SK-MEL-5 (cell line): ENCODE measurements around the gene TEKT4. TPM values are rescaled to one million over a fixed set of nuclear protein-coding genes. Genes with fewer than 3 reads are reported as not detected.
"Not testable (repeated sequence)": the region's sequence is repeated elsewhere in the genome, so short reads cannot be mapped to it uniquely, and the experiment has no call there.

Source experiments
- DNase-seq: peaks from one replicate; pipeline ENCODE4 v3.0.0-alpha.2; 2016; ENCODE audit warnings: low read depth, low spot score
- in situ Hi-C: cut with HindIII; loops from 2 replicates; pipeline ENCODE4 v1.10.0; 2016; ENCODE audit warnings: low sequenced_read_pairs, high pct_unique_total_duplicates, low pct_unique_long_range_greater_than_20kb
- total RNA-seq: library from RNA; depleted of rRNA; stranded (reverse); fragments of >200 nt; shearing (Covaris generic); gene quantifications from 2 replicates; pipeline ENCODE4 v1.2.3, GENCODE V29; 2014

The TEKT4 gene
- total RNA-seq, 1 experiment from 2014 or later, result not detected

DNA sequence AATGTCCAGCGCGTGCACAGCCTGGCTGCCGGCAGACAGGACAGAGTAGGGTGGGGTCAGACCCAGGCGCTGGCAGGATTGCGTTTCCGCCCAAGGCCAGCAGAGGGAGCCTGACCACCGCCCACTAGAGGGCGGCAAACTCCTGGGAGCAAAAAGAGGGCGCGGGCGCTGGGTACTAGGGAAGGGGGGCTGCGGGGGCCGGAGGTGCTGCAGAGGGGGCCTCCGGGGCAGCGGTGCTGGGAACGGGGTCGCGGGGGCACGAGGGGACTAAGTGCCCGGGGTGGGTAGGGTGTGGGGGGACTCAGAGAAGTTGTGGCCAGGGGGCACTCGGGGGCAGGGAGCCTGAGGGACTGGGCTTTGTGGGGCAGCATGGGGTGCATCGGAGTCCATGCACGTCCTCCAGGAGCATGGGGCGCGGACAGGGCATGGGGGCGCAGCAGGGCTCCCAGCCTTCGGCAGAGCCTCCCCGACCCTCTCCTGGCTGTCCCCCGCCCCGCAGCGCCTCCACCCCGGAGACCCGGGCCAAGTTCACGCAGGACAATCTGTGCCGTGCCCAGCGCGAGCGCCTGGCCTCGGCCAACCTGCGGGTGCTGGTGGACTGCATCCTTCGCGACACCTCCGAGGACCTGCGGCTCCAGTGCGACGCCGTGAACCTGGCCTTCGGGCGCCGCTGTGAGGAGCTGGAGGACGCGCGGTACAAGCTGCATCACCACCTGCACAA, 3.2 kb downstream of the TEKT4 start:
- peak; percentile 59 for DNase-seq
- in situ Hi-C loops, result no loop called here

DNA sequence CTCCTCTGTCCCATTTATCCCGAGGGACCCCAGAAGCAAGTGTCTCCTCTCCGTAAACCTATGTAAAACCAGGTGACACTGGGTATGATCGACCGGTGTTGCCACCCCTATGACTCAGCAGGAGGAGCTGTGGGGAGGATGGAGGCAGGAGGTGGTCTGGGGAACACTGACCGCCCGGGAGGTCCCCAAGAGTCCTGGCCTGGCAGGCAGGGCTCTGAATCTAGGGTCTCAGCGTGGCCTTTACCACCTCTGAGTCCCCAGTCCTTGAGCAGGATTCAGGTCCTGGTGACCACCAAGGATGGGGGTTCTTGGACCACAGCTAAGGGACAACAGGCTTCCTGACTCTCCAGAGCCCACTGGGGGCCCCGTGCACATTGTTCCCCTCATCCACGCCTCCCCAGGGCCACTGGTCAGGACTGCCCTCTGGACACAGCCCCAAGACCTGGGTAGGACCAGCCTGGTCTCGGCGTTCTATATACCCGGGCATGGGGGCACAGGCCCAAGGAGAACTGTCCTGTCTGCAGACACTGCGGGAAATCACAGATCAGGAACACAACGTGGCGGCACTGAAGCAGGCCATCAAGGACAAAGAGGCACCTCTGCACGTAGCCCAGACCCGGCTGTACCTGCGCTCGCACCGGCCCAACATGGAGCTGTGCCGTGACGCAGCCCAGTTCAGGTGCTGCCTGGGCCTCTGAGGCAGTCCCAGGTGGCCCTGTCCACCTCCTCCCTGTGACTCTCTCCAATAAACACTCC, 4.0 kb downstream of the TEKT4 start:
- DNase-seq, result no peak
- in situ Hi-C loops, result no loop called here

- no peak for DNase-seq
- in situ Hi-C loops, result no loop called here
Observed at GRCh38 chr2:94875820-94876522, 4.7 kb downstream of the TEKT4 start.

GRCh38 chr2:94876523-94876863, 5.3 kb downstream of the TEKT4 start:
- in situ Hi-C loops, result no loop called here
- DNase-seq, result no peak

GRCh38 chr2:94877129-94877528, 5.9 kb downstream of the TEKT4 start:
- no peak for DNase-seq
- in situ Hi-C loops, result no loop called here

DNA sequence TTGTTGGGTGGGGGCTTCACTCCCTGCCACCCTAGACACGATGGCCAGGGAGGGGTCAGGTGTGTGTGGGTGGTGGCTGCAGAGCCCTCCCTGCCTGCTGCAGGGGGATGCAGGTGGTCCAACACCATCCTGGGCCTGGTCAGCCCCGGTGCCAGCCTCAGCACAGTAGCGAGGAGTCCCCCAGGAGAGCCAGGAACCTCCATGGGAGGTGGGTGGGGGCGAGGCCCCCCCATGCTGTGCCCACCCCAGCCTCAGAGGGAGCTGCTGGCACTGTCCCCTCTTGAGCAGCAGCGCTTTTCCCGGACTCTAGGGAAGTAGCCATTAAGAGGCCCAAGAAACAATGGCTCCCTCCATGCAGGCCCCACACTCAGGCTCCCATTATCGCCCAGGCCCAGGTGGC, 7.3 kb downstream of the TEKT4 start:
- DNase-seq, in situ Hi-C loops: not testable (repeated sequence)

DNA sequence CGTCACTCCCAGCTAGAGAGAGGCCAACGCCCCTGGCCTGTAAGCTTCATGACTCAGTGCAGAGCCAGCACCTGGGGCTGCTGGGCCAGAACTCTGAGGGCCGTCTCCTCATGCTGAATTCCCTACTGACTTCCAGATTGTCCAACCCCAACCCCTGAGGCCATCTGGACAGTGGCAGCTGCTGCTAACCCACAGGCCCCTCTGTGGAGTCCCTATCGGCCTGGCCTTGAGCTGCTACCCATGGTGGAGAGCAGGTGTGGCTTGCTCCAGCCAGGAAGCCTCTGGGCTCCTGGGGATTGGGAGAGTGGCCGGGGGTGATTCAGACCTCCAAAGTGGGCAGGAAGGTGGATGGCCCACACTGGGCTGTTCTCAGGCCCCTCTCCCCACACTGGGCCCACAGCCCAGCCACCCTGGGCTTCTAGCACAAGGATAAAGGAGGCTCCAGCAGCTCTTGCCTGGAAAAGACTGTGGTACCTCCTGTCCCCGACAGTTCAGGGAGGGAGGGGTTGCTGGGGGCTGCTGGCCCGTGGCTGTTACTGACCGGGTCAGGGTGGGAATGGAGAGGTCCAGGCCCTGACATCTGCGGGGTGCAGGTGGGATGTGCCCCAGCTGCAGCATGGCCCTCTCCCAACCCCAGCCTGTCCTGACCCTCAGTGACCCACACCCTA, 8.2 kb downstream of the TEKT4 start:
- DNase-seq, result no peak
- in situ Hi-C loops, result no loop called here

- no peak for DNase-seq
- in situ Hi-C loops, result no loop called here
Observed at GRCh38 chr2:94879982-94880377, 8.8 kb downstream of the TEKT4 start.

- no peak for DNase-seq
- in situ Hi-C loops, result no loop called here
Observed at GRCh38 chr2:94880507-94880906, 9.3 kb downstream of the TEKT4 start.

- in situ Hi-C loops, result no loop called here
- no peak for DNase-seq
Observed at GRCh38 chr2:94881070-94881469, 9.8 kb downstream of the TEKT4 start.

DNA sequence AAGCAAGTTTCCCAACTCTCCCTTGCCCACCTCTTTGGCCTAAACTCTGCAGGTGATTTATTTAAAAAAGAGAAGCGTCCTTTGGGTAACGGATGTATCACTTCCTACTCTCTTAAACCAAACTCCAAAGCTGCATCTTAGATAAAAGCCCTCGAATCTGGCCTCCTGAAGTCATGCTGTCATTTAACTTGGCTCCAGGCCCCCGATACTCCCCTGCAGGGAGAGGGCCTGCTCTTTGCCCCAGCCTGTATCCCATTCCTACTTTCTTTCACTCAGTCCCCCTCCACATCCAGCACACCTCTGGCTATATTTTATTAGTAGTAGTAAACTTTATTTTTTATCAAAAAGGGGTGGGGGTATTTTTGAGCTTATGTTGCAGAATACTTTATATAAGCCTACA, 19.0 kb downstream of the TEKT4 start:
- in situ Hi-C loops, result no loop called here
- no peak for DNase-seq

DNA sequence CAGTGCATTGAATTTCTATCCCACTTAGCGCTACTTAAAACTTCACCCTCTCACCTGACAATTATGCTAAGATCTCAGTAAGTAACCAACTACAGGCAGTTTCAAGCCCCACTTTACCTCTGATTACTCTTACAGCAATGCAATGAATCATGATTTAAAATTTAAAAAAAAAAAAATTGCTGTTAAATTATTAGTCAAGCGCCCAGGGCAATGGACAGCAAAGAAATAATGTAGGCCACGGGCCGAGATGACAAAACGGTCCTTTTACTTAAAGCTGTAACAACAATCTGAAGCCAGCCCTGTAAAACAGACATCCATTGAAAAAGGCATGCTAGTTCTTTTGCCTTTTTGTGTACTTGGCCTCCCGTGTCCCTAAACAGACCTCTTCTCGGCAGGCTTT, 24.0 kb downstream of the TEKT4 start:
- in situ Hi-C loops, DNase-seq: not testable (repeated sequence)

GRCh38 chr2:94906976-94907375, 35.7 kb downstream of the TEKT4 start:
- in situ Hi-C loops, DNase-seq: not testable (repeated sequence)

GRCh38 chr2:94923196-94923595, 52.0 kb downstream of the TEKT4 start:
- in situ Hi-C loops, result no loop called here
- DNase-seq, result peak; percentile 1

DNA sequence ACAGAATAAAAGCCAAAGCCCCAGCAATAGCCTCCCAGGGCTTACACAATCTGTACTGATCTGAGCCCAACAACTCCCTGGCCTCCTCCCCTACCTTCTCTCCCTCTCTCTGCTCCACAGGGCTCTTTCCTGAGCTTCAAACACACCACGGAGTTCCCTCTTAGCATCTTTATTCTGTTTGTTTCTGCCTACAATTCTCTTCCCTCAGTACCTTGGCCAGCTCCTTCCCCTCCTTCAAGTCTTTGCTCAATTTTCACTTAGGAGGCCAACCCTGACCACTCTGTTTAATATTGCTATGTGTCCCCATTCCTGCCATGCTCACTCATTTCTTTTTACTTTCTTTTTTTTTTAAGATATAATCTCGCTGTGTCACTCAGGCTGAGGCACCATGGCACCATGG, 53.8 kb downstream of the TEKT4 start:
- in situ Hi-C loops, result not testable (repeated sequence)

More for the DNA sequence above, 53.8 kb downstream of the TEKT4 start:
- not testable (repeated sequence) for DNase-seq
